DOHH2 (cell line): ENCODE results near the gene EFCAB5.
"Not testable (repeated sequence)": the region's sequence is repeated elsewhere in the genome, so short reads cannot be mapped to it uniquely, and the experiment has no call there.

Source experiments
- H3F3A ChIP-seq: fragments of 200-600 bp; sonication (generic), shearing (Covaris generic); 2 replicates; pipeline ENCODE4 v1.6.0; 2016; ENCODE audit warnings: antibody characterized with exemption, mild to moderate bottlenecking; ENCODE audit not compliant: control insufficient read depth, insufficient read depth
- H3K27ac ChIP-seq: fragments of 200-600 bp; sonication (generic); 2 replicates; pipeline ENCODE4 v1.5.1; 2014; ENCODE audit warnings: low read depth, mild to moderate bottlenecking, low read length, moderate library complexity
- H3K27me3 ChIP-seq: fragments of 200-600 bp; sonication (generic); 2 replicates; pipeline ENCODE4 v1.6.1; 2014; ENCODE audit warnings: mild to moderate bottlenecking, low read length, mixed read lengths; ENCODE audit not compliant: control insufficient read depth
- H3K36me3 ChIP-seq: fragments of 200-600 bp; sonication (generic); 2 replicates; pipeline ENCODE4 v1.6.1; 2014; ENCODE audit warnings: mild to moderate bottlenecking, low read length, moderate library complexity, mixed read lengths; ENCODE audit not compliant: control insufficient read depth
- H3K4me1 ChIP-seq: fragments of 200-600 bp; sonication (generic); 2 replicates; pipeline ENCODE4 v1.6.1; 2014; ENCODE audit warnings: mild to moderate bottlenecking, low read length, mixed read lengths; ENCODE audit not compliant: control insufficient read depth
- H3K4me2 ChIP-seq: fragments of 200-600 bp; sonication (generic); 2 replicates; pipeline ENCODE4 v1.6.0; 2014; ENCODE audit warnings: mild to moderate bottlenecking, low read length, moderate library complexity
- H3K4me3 ChIP-seq: fragments of 200-600 bp; sonication (generic); 2 replicates; pipeline ENCODE4 v1.5.1; 2014; ENCODE audit warnings: mild to moderate bottlenecking, low read length, mixed read lengths
- H3K79me2 ChIP-seq: fragments of 200-600 bp; sonication (generic); 2 replicates; pipeline ENCODE4 v1.6.1; 2014; ENCODE audit warnings: mild to moderate bottlenecking, low read length, mixed read lengths; ENCODE audit not compliant: control insufficient read depth
- H3K9me2 ChIP-seq: fragments of 200-600 bp; sonication (generic); replicated peaks from 2 replicates; pipeline ENCODE4 v1.6.1; 2014; ENCODE audit warnings: mild to moderate bottlenecking, low read length, mixed read lengths; ENCODE audit not compliant: control insufficient read depth
- H3K9me3 ChIP-seq: fragments of 200-600 bp; sonication (generic); 2 replicates; pipeline ENCODE4 v1.6.1; 2014; ENCODE audit warnings: antibody characterized with exemption, low read length, mixed read lengths; ENCODE audit not compliant: control insufficient read depth, insufficient read depth
- H4K20me1 ChIP-seq: fragments of 200-600 bp; sonication (generic); 2 replicates; pipeline ENCODE4 v1.6.0; 2014; ENCODE audit warnings: low read depth, mild to moderate bottlenecking, antibody characterized with exemption, low read length, moderate library complexity; ENCODE audit not compliant: control insufficient read depth, insufficient read depth
- EZH2phosphoT487 ChIP-seq: fragments of 200-600 bp; sonication (generic); IDR thresholded peaks from 2 replicates; pipeline ENCODE4 v1.6.1; 2017; ENCODE audit warnings: borderline replicate concordance, mild to moderate bottlenecking, antibody characterized with exemption, low read length, moderate library complexity, mixed read lengths
- TF ChIP-seq, protein P1 (sequence below): fragments of 200-600 bp; sonication (generic); IDR thresholded peaks from one replicate; pipeline ENCODE4 v1.5.1; 2014; ENCODE audit warnings: antibody characterized with exemption, mild to moderate bottlenecking, low read depth, low read length; ENCODE audit not compliant: poor library complexity, severe bottlenecking

EFCAB5 gene

DNA sequence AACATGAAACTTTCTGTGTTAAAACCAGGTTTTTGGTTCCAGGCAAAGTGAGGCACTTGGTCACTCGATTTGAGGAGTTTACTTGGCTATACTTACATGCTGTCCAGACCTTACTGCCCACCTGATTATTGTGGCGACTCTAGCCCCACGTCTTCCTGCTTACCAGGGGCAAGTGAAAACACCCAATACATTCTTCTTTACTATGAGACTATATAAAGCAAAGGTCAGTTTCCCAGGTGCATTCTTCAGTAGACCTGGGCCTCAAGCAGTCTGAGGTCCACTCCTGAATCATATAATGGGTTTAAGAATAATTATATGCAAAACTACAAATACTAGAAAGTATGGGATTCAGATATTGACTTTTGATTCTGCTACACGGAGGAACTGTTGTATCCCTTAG lies 86.2 kb downstream of the EFCAB5 start:
- Histone ChIP-seq H3K4me3 (no peak overlapping the region), H3K4me2 (no peak overlapping the region), H3K27me3 (peaks cover 3% of the 10 kb centered on the region; the same call in 1 of the 2 replicates), H3K4me1 (no peaks in the 10 kb centered on the region), H3K79me2 (no peaks in the 10 kb centered on the region), H3K9me3 (no peaks in the 10 kb centered on the region), H3K9me2 (no peaks in the 10 kb centered on the region), H3K27ac (no peak overlapping the region), H3K36me3 (no peaks in the 10 kb centered on the region), H3F3A (no peaks in the 10 kb centered on the region), H4K20me1 (no peaks in the 10 kb centered on the region)
- TF ChIP-seq EZH2phosphoT487, result no peak
- TF ChIP-seq, protein P1, sequence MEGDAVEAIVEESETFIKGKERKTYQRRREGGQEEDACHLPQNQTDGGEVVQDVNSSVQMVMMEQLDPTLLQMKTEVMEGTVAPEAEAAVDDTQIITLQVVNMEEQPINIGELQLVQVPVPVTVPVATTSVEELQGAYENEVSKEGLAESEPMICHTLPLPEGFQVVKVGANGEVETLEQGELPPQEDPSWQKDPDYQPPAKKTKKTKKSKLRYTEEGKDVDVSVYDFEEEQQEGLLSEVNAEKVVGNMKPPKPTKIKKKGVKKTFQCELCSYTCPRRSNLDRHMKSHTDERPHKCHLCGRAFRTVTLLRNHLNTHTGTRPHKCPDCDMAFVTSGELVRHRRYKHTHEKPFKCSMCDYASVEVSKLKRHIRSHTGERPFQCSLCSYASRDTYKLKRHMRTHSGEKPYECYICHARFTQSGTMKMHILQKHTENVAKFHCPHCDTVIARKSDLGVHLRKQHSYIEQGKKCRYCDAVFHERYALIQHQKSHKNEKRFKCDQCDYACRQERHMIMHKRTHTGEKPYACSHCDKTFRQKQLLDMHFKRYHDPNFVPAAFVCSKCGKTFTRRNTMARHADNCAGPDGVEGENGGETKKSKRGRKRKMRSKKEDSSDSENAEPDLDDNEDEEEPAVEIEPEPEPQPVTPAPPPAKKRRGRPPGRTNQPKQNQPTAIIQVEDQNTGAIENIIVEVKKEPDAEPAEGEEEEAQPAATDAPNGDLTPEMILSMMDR, result no peak

- H3K27me3 ChIP-seq, result peaks cover 13% of the 10 kb centered on the region
Measured at GRCh38 chr17:30031214-30031869, 89.9 kb downstream of the EFCAB5 start.

GRCh38 chr17:30035369-30035768 lies 93.9 kb downstream of the EFCAB5 start:
- Histone ChIP-seq H3K9me2 (no peaks in the 10 kb centered on the region), H4K20me1 (no peaks in the 10 kb centered on the region), H3K4me1 (peaks cover 4% of the 10 kb centered on the region), H3K27me3 (peaks cover 10% of the 10 kb centered on the region), H3K4me2 (no peak overlapping the region), H3F3A (no peaks in the 10 kb centered on the region), H3K79me2 (no peaks in the 10 kb centered on the region), H3K36me3 (no peaks in the 10 kb centered on the region), H3K9me3 (no peaks in the 10 kb centered on the region), H3K4me3 (no peak overlapping the region), H3K27ac (no peak overlapping the region)
- TF ChIP-seq, protein P1, result no peak
- no peak for TF ChIP-seq EZH2phosphoT487

More at GRCh38 chr17:30031214-30031869, 89.9 kb downstream of the EFCAB5 start:
- H3K9me3 ChIP-seq, result no peaks in the 10 kb centered on the region
- H3K36me3 ChIP-seq, result no peaks in the 10 kb centered on the region
- no peak overlapping the region for H3K4me3 ChIP-seq
- no peaks in the 10 kb centered on the region for H4K20me1 ChIP-seq
- no peak for TF ChIP-seq EZH2phosphoT487
- TF ChIP-seq, protein P1, result no peak
- no peaks in the 10 kb centered on the region for H3K79me2 ChIP-seq
- no peaks in the 10 kb centered on the region for H3K9me2 ChIP-seq
- no peak overlapping the region for H3K4me2 ChIP-seq
- H3K27ac ChIP-seq, result no peak overlapping the region
- no peaks in the 10 kb centered on the region for H3F3A ChIP-seq
- no peaks in the 10 kb centered on the region for H3K4me1 ChIP-seq

GRCh38 chr17:30040719-30041518 lies 99.5 kb downstream of the EFCAB5 start:
- H3K4me1 ChIP-seq, result peaks cover 14% of the 10 kb centered on the region
- not testable (repeated sequence) for H3K9me2 ChIP-seq, H4K20me1 ChIP-seq, H3K36me3 ChIP-seq, H3F3A ChIP-seq, H3K79me2 ChIP-seq, H3K9me3 ChIP-seq, H3K27me3 ChIP-seq
- peak overlapping the region; percentile 32 for H3K4me2 ChIP-seq
- peak overlapping the region; percentile 20; the same call in 1 of the 2 replicates for H3K4me3 ChIP-seq
- peak overlapping the region; percentile 8; the same call in 1 of the 2 replicates for H3K27ac ChIP-seq
